HG03108 (cell line): ENCODE measurements around the gene BRI3.

ENCODE experiments used
- ATAC-seq: cut with Tn5 transposase; IDR thresholded peaks from one replicate; pipeline ENCODE4 v1.9.1; 2021; ENCODE audit warnings: moderate library complexity; ENCODE audit not compliant: unreplicated experiment

The BRI3 gene

GRCh38 chr7:98341106-98341505, 59.6 kb downstream of the BRI3 start:
- ATAC-seq, result no peak
